ENCODE results near the gene MAGEA8.
"Not testable (repeated sequence)": the region's sequence is repeated elsewhere in the genome, so short reads cannot be mapped to it uniquely, and the experiment has no call there.

- TF ChIP-seq, protein P1, sequence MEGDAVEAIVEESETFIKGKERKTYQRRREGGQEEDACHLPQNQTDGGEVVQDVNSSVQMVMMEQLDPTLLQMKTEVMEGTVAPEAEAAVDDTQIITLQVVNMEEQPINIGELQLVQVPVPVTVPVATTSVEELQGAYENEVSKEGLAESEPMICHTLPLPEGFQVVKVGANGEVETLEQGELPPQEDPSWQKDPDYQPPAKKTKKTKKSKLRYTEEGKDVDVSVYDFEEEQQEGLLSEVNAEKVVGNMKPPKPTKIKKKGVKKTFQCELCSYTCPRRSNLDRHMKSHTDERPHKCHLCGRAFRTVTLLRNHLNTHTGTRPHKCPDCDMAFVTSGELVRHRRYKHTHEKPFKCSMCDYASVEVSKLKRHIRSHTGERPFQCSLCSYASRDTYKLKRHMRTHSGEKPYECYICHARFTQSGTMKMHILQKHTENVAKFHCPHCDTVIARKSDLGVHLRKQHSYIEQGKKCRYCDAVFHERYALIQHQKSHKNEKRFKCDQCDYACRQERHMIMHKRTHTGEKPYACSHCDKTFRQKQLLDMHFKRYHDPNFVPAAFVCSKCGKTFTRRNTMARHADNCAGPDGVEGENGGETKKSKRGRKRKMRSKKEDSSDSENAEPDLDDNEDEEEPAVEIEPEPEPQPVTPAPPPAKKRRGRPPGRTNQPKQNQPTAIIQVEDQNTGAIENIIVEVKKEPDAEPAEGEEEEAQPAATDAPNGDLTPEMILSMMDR (IDR thresholded peaks at IDR 0.05; ENCODE audit: low read length), result not testable (repeated sequence)
- not testable (repeated sequence) for TF ChIP-seq EZH2 (IDR thresholded peaks at IDR 0.05; ENCODE audit: borderline replicate concordance, low read length)
Observed at GRCh38 chrX:149932150-149932549, 51.2 kb downstream of the MAGEA8 start.

Measured in OCI-LY1 (cell line).